Measurements from ENCODE around the gene FMNL3.

Gene FMNL3

DNA sequence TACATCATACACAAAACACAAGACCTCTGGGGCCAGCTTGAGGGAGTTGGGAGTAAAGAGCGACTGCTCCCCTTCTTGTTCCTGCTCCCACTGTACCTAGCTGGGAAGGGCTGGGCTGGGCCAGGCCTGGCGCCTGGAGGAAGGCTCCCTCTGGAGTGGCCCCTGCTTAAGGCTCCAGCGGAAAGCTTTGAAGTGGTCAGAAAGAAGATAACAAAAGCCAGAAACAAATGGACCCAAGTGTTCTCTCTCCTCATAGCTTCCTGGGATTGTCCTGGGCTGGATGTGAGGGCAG is 58.5 kb downstream of the FMNL3 start:
- no peak for DNase-seq

DNA sequence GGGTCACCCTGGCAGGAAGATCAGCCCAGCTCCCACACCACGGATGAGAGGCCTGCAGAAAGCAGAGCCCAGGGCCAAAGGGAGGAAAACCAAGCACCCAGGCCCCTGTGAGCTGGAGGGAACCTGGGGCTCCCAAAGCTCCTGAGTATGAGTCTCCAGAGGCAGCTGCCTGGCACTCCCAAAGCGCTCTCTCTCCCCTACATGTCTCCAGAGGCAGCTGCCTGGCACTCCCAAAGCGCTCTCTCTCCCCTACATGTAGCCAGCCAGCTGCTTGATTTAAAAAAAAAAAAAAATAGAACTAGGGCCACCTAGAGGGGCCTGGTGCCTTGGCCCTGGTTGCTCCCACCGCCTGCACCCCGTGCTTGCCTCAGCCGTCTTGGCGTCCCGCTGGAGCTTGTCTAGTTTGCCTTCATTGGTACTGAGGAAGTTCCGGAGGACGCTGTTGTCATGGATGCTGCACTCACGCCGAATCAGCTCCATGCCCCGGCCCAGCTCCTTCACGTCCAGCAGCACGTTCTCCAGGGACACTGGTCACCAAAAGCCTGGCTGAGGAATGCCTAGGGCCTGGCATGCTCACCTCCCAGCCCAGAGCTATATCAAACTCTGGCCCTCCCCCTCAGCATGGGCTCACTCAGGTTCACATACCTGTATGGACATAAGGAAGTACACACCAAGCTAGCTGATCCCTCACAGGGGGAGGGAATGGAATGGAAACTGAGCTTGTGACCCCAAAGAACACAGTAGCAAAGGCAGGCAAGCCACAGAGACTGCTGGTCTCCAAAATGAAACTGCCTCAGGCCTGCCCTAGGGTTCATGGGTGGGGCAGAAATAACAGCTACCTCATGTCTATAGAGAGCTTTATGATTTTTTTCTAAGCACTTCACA is 59.1 kb downstream of the FMNL3 start:
- no peak for DNase-seq

GRCh38 chr12:49646871-49647654 is 60.1 kb downstream of the FMNL3 start:
- no peak for DNase-seq

GRCh38 chr12:49646331-49646830 is 60.8 kb downstream of the FMNL3 start:
- DNase-seq, result no peak

- no peak for DNase-seq
Measured at GRCh38 chr12:49645146-49646039, 61.8 kb downstream of the FMNL3 start.

DNA sequence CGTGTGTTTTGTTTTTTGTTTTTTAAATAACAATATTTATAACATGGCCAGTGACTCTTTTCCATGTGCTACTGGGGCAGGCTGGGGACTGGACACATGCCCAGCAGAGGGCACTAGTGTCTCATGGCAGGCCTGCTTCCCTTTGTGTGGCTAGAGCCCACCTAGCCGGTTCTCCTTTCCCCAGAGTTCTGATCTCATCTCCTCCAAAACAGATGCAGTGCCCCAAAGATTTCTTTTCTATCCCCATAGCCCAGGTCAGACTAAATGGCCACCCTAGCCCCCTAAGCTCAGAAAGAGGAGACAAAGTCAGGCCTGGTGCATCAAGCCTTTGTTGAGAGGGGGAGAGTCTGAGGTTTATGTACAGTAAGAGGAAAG is 62.6 kb downstream of the FMNL3 start:
- DNase-seq, result no peak

- DNase-seq, result no peak
Measured at GRCh38 chr12:49643961-49644619, 63.1 kb downstream of the FMNL3 start.

DNA sequence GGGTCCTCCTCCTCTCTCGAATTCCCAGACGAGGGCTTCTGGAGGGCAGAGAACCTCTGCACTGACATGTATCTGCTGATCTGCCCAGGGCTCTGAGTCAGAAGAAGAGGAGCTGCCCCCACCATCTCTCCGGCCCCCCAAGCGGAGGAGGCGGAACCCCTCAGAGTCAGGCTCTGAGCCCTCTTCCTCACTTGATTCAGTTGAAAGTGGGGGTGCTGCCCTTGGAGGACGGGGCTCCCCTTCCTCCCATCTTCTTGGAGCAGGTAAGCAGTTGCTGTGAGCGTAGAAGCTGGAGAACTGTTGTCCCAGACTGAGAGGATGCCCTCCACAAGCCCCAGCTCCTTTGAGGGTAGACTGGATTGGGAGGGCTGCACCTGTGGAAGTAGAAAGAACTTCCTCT is 64.1 kb downstream of the FMNL3 start:
- no peak for DNase-seq

DNA sequence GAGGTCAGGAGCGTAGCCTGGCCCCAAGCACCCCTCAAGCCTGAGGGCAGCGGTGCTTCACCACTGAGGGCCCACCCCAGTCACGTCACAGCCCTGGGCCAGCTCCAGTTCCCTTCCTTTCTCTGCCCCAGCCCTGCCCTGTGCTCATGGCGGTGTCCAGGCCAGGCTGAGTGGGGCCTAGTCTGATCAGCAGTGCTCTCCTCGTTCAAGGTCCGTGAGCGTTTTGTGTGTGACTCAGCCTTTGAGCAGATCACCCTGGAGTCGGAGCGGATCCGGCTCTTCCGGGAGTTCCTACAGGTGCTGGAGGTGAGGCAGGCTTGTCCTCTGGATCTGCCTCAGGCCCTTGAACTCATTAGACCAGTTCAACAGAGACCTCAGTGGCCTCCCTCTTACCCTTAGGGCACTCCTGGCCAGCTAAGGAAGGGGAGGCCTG is 64.8 kb downstream of the FMNL3 start:
- no peak for DNase-seq

DNA sequence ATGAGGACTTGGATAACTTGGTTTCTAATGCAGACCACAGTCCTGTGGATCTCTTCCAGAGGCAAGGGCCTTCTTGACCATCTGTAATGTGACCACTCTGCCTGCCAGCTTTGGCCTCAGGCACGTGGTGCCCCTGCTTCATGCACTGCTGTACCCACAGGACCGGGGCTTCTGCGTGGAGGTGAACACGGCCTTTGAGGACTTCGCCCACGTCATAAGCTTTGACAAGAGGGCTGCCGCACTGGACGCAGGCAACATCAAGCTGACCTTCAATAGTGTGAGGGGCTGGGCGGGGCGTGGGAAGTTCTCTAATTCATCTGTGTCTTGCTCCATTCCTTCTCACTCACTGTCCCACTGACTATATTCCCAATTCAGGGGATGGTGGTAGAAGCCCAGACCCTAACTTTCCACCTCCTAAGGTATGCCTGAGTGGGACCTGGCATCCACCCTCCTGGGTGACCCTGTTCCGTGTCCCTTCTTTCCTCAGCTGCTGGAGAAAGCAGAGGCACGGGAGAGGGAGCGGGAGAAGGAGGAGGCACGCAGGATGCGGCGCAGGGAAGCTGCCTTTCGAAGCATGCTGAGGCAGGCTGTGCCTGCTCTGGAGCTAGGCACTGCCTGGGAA is 65.3 kb downstream of the FMNL3 start:
- no peak for DNase-seq

GRCh38 chr12:49636979-49637755 is 70.0 kb downstream of the FMNL3 start:
- no peak for DNase-seq

- no peak for DNase-seq
Measured at GRCh38 chr12:49636574-49636973, 70.6 kb downstream of the FMNL3 start.

DNA sequence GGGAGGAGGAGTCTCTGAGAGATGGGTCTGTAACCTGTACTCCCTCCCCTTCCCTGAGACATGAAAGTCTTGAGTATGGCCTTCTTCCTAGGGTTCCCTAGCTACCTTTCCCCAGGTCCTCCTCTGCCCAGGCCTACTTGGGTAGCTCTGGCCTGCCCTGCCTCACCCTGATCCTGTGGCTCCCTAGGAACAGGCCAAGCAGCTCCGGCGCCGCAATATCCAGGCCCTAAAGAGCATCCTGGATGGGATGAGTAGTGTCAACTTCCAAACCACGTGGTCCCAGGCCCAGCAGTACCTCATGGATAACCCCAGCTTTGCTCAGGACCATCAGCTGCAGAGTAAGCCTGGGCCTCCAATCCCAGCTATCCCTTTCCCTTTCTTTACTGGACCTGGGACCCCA is 71.5 kb downstream of the FMNL3 start:
- DNase-seq, result no peak

DNA sequence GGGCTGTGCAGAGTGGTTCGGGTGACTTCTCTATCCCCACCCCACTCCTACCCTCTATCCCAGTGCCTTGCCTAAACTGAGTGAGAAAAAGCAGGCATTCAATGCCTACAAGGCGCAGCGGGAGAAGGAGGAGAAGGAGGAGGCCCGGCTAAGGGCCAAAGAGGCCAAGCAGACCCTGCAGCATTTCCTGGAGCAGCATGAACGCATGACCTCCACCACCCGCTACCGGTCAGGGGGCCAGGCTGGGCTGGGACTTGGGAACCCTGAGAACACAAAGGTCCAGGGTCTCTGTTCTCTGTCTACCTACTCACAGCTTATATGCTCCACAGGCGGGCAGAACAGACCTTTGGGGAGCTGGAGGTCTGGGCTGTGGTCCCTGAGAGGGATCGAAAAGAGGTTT is 72.2 kb downstream of the FMNL3 start:
- no peak for DNase-seq

DNA sequence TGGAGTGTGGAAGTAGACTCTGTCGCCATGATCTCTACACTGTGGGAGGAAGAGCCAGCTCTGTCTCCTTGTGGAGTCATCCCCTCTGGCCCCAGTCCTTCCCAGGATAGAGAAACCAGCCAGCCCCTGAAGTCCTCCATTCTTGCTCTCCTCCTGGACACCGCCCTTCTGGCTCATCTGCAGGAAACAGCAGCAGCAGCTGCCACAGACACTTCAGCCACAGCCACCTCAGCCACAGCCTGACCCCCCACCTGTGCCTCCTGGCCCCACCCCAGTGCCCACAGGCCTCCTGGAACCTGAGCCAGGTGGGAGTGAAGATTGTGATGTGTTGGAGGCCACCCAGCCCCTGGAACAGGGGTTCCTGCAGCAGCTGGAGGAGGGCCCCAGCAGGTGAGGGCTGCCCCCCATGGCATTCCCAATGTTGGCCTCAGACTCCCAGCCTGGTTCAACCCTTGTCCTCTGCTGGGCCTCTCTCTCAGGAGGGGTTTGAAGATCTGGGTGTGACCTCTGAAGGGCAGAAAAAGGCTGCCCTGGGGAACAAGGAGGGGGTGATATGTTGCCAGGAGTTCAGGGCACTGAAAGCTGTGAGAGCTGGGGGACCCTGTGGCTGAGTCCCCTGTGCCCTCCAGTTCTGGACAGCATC is 73.4 kb downstream of the FMNL3 start:
- no peak for DNase-seq

DNA sequence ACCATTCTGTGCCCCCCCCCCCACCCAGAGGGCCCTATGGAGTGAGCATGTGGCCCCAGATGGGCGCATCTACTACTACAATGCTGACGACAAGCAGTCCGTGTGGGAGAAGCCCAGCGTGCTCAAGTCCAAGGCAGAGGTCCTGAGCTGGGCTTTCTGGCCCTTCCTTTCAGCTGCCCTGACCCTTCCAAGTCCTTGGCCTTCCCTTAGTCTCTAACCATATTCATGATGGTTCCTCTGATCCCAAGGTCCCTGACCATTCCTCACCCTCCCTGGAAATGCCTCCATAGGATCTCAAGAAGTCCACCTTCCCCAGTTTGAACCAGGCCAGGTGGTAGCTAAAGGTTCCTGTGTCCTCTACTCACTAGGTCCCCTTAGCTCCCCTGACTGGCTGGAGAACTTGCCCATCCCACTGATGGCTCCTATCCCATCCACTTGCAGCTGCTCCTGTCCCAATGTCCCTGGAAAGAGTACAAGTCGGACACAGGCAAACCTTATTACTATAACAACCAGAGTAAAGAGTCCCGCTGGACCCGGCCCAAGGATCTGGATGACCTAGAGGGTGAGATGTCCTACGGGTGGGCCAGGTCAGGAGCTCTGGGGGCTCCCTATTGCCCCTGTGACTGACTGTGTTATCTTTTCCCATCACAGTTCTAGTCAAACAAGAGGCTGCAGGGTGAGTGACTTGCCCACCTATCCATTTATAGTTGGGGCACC is 74.1 kb downstream of the FMNL3 start:
- no peak for DNase-seq

- DNase-seq, result no peak
Measured at GRCh38 chr12:49632401-49632800, 74.8 kb downstream of the FMNL3 start.

- no peak for DNase-seq
Measured at GRCh38 chr12:49631336-49631907, 75.8 kb downstream of the FMNL3 start.

GRCh38 chr12:49627752-49628360 is 79.3 kb downstream of the FMNL3 start:
- DNase-seq, result no peak

Measured in NCI-H1436 treated with DMSO at 0.1 percent for 48 hours (cell line).